HCT116 (cell line): Measurements from ENCODE around the gene EDN1. TPM values are rescaled to one million over a fixed set of nuclear protein-coding genes. Genes with fewer than 3 reads are reported as not detected.

Experiments used
- ATAC-seq: fragments of 200-7000 bp; cut with Tn5 transposase; 2 replicates; pipeline ENCODE4 v1.9.1; 2020; ENCODE audit warnings: mild to moderate bottlenecking, moderate library complexity
- BruUV-seq: library from RNA; stranded (reverse); fragments of 400-500 nt; replicated peaks from 2 replicates; lab custom pipeline; 2021; lab: Mats Ljungman, UMichigan
- CTCF ChIA-PET: fragments of 300-600 bp; sonication (Branson Sonifier 250); formaldehyde crosslinking; loops from one replicate; lab custom pipeline; 2021; ENCODE audit warnings: antibody characterized with exemption; lab: Charles Lee
- POLR2A ChIA-PET: fragments of 300-600, 350-600 bp; sonication (Branson Sonifier 250); formaldehyde crosslinking; loops from one replicate; lab custom pipeline; 2021; ENCODE audit warnings: antibody characterized with exemption; lab: Charles Lee
- RAD21 ChIA-PET, 2 experiments: fragments of 300-600 bp; sonication (Branson Sonifier 250); formaldehyde crosslinking; loops; one replicate each; lab custom pipeline; 2023; ENCODE audit warnings: low total read pairs in 2 of 2; ENCODE audit not compliant: uncharacterized antibody in 2 of 2, unreplicated experiment in 2 of 2, low non-redundant PET in 1 of 2; lab: Charles Lee
- DNase-seq: peaks from one replicate; pipeline ENCODE4 v3.0.0-alpha.2; 2010; ENCODE audit warnings: low read depth, low spot score
- H2AFZ ChIP-seq: fragments of 200-600 bp; shearing (Covaris generic), sonication (generic); 2 replicates; pipeline ENCODE4 v1.6.1; 2017; ENCODE audit warnings: low read depth, mixed run types, mixed read lengths, antibody characterized with exemption, low read length; ENCODE audit not compliant: poor library complexity, severe bottlenecking
- H3K27ac ChIP-seq: 2 replicates; pipeline ENCODE4 v1.5.1; 2012; ENCODE audit warnings: low read depth, low read length
- H3K27me3 ChIP-seq: fragments of 200-600 bp; sonication (generic); 2 replicates; pipeline ENCODE4 v1.6.1; 2016; ENCODE audit warnings: mixed run types, low read length, mixed read lengths; ENCODE audit not compliant: insufficient read depth
- H3K36me3 ChIP-seq, 2 experiments: fragments of 200-500 bp in 1 of 2; fragments of 200-600 bp in 1 of 2; sonication (Bioruptor generic) in 1 of 2; sonication (generic) in 1 of 2; 2 replicates each; pipeline versions ENCODE4 v1.5.1 to v1.6.1; 2014 to 2016; ENCODE audit warnings: low read length in 2 of 2, inconsistent platforms in 1 of 2, mixed read lengths in 1 of 2, mixed run types in 1 of 2; ENCODE audit not compliant: insufficient read depth in 2 of 2, control insufficient read depth in 1 of 2
- H3K4me1 ChIP-seq, 2 experiments: fragments of 200-600 bp in 1 of 2; sonication (generic) in 1 of 2; 2 replicates each; pipeline versions ENCODE4 v1.5.1 to v1.6.1; 2012 to 2017; ENCODE audit warnings: low read length in 2 of 2, inconsistent platforms in 1 of 2, mild to moderate bottlenecking in 1 of 2, mixed read lengths in 1 of 2, mixed run types in 1 of 2, moderate library complexity in 1 of 2; ENCODE audit not compliant: insufficient read depth in 2 of 2, control insufficient read depth in 1 of 2
- H3K4me2 ChIP-seq: fragments of 200-600 bp; sonication (generic); 2 replicates; pipeline ENCODE4 v1.6.1; 2017; ENCODE audit warnings: mixed run types, low read length, mixed read lengths
- H3K4me3 ChIP-seq, 2 experiments: fragments of 200-600 bp in 1 of 2; sonication (generic) in 1 of 2; replicated peaks in 1 of 2; 2 replicates each; pipeline ENCODE4 v1.5.1; 2011 to 2016; ENCODE audit warnings: low read length in 2 of 2, control low read depth in 1 of 2, low read depth in 1 of 2, mild to moderate bottlenecking in 1 of 2, mixed read lengths in 1 of 2, mixed run types in 1 of 2
- H3K79me2 ChIP-seq: fragments of 200-600 bp; sonication (generic); 2 replicates; pipeline ENCODE4 v1.6.1; 2017; ENCODE audit warnings: mild to moderate bottlenecking, mixed run types, low read length, moderate library complexity, mixed read lengths; ENCODE audit not compliant: insufficient read depth
- H3K9ac ChIP-seq: fragments of 200-600 bp; sonication (generic); 2 replicates; pipeline ENCODE4 v1.6.1; 2016; ENCODE audit warnings: low read length, mixed read lengths
- H3K9me2 ChIP-seq: fragments of 200-600 bp; sonication (generic), shearing (Covaris generic); 2 replicates; pipeline ENCODE4 v1.6.1; 2017; ENCODE audit warnings: mixed run types, mild to moderate bottlenecking, moderate library complexity; ENCODE audit not compliant: insufficient read depth
- H3K9me3 ChIP-seq, 2 experiments: fragments of 200-500 bp in 1 of 2; fragments of 200-600 bp in 1 of 2; sonication (Bioruptor generic) in 1 of 2; sonication (generic) in 1 of 2; 2 replicates each; pipeline ENCODE4 v1.6.1; 2014 to 2017; ENCODE audit warnings: low read length in 2 of 2, mixed read lengths in 2 of 2, inconsistent platforms in 1 of 2, low read depth in 1 of 2, mild to moderate bottlenecking in 1 of 2, mixed run types in 1 of 2, moderate library complexity in 1 of 2; ENCODE audit not compliant: control insufficient read depth in 1 of 2, insufficient read depth in 1 of 2
- H4K20me1 ChIP-seq: fragments of 200-600 bp; sonication (generic), shearing (Covaris generic); 2 replicates; pipeline ENCODE4 v1.6.1; 2017; ENCODE audit warnings: mixed run types, mild to moderate bottlenecking, moderate library complexity; ENCODE audit not compliant: insufficient read depth
- ATF3 ChIP-seq: IDR thresholded peaks from 2 replicates; pipeline ENCODE4 v1.6.1; 2012
- EZH2 ChIP-seq: fragments of 200-600 bp; sonication (generic); IDR thresholded peaks from 2 replicates; pipeline ENCODE4 v1.6.1; 2017; ENCODE audit warnings: antibody characterized with exemption, mixed run types
- YY1 ChIP-seq: IDR thresholded peaks from 2 replicates; pipeline ENCODE4 v1.6.1; 2011; ENCODE audit warnings: low read length, low read depth, moderate library complexity, mild to moderate bottlenecking; ENCODE audit not compliant: insufficient replicate concordance; ENCODE audit errors: extremely low read depth
- ZFX ChIP-seq: fragments of 450-650 bp; IDR thresholded peaks from 2 replicates; pipeline ENCODE4 v1.6.1; 2017
- intact Hi-C: fragments of 100-400 bp; cut with micrococcal nuclease; formaldehyde crosslinking; loops from 2 replicates; pipeline ENCODE4 v1.10.0; 2022
- total RNA-seq: library from RNA; stranded (reverse); gene quantifications from one replicate; pipeline ENCODE4 v1.2.1, GENCODE V29; 2021; ENCODE audit not compliant: unreplicated experiment
- TF ChIP-seq, protein P1 (sequence below): IDR thresholded peaks from 2 replicates; pipeline ENCODE4 v1.6.1; 2012

EDN1 gene
- total RNA-seq, 1 experiment from 2014 or later, result 0.22 TPM

DNA sequence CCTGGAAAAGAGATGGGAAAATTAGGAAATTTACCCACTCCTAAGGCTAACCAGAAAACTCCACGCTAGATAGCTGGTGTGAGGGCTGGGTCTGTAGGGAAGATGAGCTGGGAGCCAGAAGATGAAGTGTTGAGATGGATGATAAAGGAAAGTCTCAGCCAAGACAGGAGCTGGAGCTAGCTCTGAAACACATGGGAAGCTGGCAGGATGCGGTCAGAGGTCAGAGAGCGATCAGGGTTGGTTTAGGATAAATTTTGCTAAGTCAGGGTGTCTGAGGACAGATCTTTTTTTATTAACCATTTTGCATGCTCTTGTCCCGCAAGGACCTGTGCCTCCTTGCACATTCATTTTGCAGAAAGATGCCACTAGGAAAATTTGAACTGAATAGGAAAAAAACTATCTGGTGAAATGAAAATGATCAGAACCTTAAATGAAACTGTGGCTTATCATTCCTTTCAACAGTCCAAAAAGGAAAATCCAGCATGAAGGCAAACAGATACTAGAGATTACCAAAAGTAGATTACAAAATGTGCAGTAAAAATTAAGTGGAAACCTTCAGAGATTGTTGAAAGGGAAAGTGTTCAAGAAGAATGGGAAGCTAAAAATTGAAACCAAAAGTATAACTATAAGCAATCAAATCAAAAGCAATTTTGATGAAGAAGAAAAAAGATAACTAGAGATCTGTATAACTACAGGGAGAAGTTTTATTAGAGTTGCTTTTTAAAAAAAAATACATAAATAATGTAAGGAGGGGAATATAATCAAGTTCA, 10.7 kb upstream of the EDN1 start:
- no peaks in the 10 kb centered on the region for H3K36me3 ChIP-seq
- intact Hi-C loops, result no loop called here
- TF ChIP-seq ATF3, result no peak
- TF ChIP-seq, protein P1, sequence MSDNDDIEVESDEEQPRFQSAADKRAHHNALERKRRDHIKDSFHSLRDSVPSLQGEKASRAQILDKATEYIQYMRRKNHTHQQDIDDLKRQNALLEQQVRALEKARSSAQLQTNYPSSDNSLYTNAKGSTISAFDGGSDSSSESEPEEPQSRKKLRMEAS, result no peak
- no peak for TF ChIP-seq ZFX
- no peak overlapping the region for H3K9ac ChIP-seq
- no peak overlapping the region for H3K4me3 ChIP-seq
- no peak overlapping the region for H3K4me2 ChIP-seq
- ChIA-PET RAD21 (no interaction called here), POLR2A (interaction anchor here (1.5 kb wide), 1 partner anchor 10 kb away, joined by 4 read pairs; the partner anchor contains the start of gene EDN1), CTCF (interaction anchor here (1.0 kb wide), 1 partner anchor 9 kb away, joined by 3 read pairs; no protein-coding TSS in a partner anchor)
- DNase-seq (no peak), ATAC-seq (no peak)
- H3K9me2 ChIP-seq, result no peaks in the 10 kb centered on the region
- no peaks in the 10 kb centered on the region for H3K27me3 ChIP-seq
- no peaks in the 10 kb centered on the region for H3K9me3 ChIP-seq
- no peaks in the 10 kb centered on the region for H3K79me2 ChIP-seq
- H2AFZ ChIP-seq, result peak overlapping the region; percentile 5
- BruUV-seq, result no TSS peak
- H4K20me1 ChIP-seq, result no peaks in the 10 kb centered on the region
- no peak overlapping the region for H3K27ac ChIP-seq
- 0 out of 4 replicates have a peak, but pooled peaks cover 0 to 2% of the 10 kb centered on the region in 2 experiments for H3K4me1 ChIP-seq

DNA sequence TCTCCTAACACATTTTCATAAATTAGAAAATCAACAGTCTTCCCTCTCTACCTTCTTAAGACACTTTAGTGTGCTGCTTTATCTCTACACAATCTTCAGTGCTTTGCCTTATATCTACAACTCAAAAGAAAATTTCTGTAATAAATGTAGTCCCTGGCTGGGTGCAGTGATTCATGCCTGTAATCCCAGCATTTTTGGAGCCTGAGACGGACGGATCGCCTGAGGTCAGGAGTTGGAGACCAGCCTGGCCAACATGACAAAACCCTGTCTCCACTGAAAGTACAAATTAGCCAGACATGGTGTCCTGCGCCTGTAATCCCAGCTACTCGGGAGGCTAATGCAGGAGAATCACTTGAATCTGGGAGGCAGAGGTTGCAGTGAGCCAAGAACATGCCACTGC, 9.7 kb upstream of the EDN1 start:
- H3K36me3 ChIP-seq, result no peaks in the 10 kb centered on the region
- ChIA-PET POLR2A (interaction anchor here (1.5 kb wide), 1 partner anchor 9 kb away, joined by 4 read pairs; the partner anchor contains the start of gene EDN1), RAD21 (no interaction called here), CTCF (interaction anchor here (1.1 kb wide), 1 partner anchor 10 kb away, joined by 4 read pairs; the partner anchor contains the start of gene EDN1)
- TF ChIP-seq YY1 (no peak), EZH2 (no peak)
- H3K4me3 ChIP-seq, result no peak overlapping the region
- no peaks in the 10 kb centered on the region for H3K27me3 ChIP-seq
- BruUV-seq, result no TSS peak
- no peaks in the 10 kb centered on the region for H4K20me1 ChIP-seq
- 0 out of 4 replicates have a peak, but pooled peaks cover 0 to 2% of the 10 kb centered on the region in 2 experiments for H3K4me1 ChIP-seq
- H2AFZ ChIP-seq, result no peak overlapping the region
- H3K9ac ChIP-seq, result no peak overlapping the region
- intact Hi-C loops, result no loop called here
- H3K79me2 ChIP-seq, result no peaks in the 10 kb centered on the region
- no peak overlapping the region for H3K4me2 ChIP-seq
- no peaks in the 10 kb centered on the region for H3K9me3 ChIP-seq
- H3K9me2 ChIP-seq, result no peaks in the 10 kb centered on the region
- ATAC-seq (no peak), DNase-seq (no peak)
- no peak overlapping the region for H3K27ac ChIP-seq
